Uterus (tissue), 2 donors: Measurements from ENCODE around the gene ADARB2.

Experiments used
- POLR2A ChIP-seq, 2 donors: fragments of 450-650 bp; IDR thresholded peaks; one replicate each; pipeline ENCODE4 v1.6.1; 2016; ENCODE audit warnings: antibody characterized with exemption in 2 of 2, mild to moderate bottlenecking in 1 of 2, moderate library complexity in 1 of 2
- TF ChIP-seq, protein P1 (sequence below), 4 experiments: fragments of 200-600 bp in 2 of 4; fragments of 450-650 bp in 2 of 4; sonication (generic) in 2 of 4; IDR thresholded peaks; one replicate each; pipeline ENCODE4 v1.5.1; 2016 to 2019; ENCODE audit warnings: antibody characterized with exemption in 4 of 4, mild to moderate bottlenecking in 2 of 4, moderate library complexity in 1 of 4

DNA sequence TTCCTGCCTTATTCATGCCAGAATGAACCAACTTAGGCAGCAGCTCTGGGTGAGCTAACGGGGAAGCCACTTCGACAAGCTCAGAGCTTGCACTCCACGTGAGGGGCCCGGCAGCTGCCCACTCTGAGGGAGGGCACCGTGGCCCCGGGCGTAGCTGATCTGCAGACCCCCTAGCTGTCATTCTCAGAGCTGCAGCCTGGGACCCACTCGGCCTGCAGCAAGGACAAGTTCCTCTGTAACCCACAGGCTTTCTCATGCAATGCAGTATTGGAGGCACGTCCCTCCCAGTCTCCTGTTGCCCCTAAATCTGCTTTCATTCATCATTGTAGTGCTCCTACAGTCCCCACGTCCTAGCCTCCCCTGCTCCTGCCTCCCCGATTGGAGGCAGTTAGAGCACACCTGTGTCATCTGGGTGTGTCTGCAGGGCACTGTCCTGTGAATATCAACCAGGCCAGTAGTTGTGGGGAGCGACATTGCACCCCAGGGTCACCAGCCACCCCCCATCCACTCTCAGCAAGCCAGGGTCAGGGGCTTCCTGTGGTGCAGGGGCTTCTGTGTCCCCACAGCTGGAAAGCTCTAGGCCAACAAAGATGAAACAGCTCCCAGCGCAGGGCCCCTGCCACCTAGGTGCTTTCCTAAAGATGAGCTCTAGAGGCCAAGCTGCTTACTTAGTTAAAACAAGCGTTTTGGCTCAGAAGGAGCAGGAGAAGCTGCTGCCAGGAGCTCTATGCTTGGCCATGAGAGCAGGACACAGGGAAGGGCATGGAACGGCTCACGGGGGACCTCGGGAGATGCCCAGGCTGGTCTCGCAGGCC is 333.6 kb downstream of the ADARB2 start:
- TF ChIP-seq, protein P1, sequence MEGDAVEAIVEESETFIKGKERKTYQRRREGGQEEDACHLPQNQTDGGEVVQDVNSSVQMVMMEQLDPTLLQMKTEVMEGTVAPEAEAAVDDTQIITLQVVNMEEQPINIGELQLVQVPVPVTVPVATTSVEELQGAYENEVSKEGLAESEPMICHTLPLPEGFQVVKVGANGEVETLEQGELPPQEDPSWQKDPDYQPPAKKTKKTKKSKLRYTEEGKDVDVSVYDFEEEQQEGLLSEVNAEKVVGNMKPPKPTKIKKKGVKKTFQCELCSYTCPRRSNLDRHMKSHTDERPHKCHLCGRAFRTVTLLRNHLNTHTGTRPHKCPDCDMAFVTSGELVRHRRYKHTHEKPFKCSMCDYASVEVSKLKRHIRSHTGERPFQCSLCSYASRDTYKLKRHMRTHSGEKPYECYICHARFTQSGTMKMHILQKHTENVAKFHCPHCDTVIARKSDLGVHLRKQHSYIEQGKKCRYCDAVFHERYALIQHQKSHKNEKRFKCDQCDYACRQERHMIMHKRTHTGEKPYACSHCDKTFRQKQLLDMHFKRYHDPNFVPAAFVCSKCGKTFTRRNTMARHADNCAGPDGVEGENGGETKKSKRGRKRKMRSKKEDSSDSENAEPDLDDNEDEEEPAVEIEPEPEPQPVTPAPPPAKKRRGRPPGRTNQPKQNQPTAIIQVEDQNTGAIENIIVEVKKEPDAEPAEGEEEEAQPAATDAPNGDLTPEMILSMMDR (IDR thresholded peaks at IDR 0.05), result no peak
- no peak for TF ChIP-seq POLR2A (IDR thresholded peaks at IDR 0.05)
